ENCODE measurements around the gene GRIN2A. TPM values are rescaled to one million over a fixed set of nuclear protein-coding genes. Genes with fewer than 3 reads are reported as not detected.

The GRIN2A gene
- polyA plus RNA-seq, 4 donors, result 4.9 to 6.9 (median 5.7) TPM

DNA sequence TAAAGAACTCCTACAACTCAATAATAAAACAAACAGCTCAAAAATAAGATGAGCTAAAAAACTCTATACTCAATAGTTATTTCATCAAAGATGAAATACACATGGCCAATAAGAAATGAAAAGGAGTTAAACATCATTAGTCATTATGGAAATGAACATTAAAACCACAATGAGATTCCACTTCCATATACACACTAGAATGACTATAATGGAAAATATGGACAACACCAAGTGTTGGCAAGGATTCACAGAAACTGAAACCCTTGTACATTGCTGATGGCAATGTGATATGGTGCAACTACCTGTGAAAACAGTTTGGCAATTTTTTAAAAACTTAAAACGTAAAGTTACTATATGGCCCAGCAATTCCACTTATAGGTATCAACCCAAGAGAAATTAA, 91.4 kb downstream of the GRIN2A start:
- no peak for DNase-seq (ENCODE audit: low read depth in 4 of 4, low spot score in 3 of 4)

DNA sequence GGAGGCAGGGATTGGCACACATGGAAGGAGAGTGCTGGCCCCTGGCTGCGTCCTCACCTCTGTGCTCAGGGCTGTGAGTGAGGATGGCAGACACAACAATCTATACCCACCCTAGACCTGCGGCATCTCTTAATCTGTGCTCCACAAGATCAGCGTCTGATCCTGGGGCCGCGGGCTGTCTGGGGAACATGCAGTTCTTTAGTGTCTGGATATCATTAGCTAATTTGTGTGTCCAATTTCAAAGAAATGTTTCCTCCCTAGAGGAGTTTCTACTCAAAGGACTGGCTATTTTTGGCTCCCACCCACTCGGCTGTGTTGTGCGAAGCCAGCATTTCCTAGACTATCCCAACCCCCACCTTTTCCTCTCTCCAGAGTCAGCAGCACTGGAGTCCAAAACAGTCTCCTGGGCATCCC, 93.8 kb downstream of the GRIN2A start:
- DNase-seq (ENCODE audit: low read depth in 4 of 4, low spot score in 3 of 4), result no peak

DNA sequence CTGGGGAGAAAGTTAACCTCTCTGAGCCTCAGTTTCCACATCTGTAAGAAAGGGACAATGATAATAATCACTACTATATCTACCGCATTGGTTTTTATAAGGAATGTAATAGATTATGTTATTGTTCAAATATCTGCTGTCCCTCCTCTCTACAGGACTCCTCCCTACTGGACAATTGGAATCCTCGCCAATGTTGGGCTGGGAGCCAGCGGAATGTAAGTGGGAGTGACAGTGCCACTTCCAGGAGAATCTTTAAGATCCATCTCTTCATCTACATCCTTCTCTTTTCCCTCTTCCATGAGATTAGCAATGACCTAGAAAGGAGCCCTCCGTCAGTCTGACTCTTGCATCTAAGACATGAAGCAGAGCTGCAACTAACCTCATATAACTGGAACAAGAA, 95.1 kb downstream of the GRIN2A start:
- DNase-seq (ENCODE audit: low read depth in 4 of 4, low spot score in 3 of 4), result no peak

DNA sequence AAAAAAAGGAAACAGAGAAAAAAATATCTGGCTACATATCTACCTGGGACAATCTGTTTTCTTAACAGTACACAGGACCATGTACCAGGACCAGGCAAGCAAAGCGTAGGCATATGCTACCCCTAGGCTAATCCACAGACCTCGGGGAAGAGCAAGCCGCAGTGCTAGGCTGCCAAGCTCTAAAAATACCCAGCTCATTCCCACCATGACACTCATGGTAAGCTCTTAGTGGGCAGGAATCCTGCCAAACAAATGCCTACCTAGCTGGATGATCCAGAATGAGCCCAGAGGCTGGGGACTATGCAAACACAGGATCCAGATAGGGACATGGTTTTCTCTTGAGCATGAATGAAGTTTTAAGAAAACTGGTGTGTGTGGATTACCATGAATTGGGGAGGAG, 95.6 kb downstream of the GRIN2A start:
- DNase-seq (ENCODE audit: low read depth in 4 of 4, low spot score in 3 of 4), result no peak

DNA sequence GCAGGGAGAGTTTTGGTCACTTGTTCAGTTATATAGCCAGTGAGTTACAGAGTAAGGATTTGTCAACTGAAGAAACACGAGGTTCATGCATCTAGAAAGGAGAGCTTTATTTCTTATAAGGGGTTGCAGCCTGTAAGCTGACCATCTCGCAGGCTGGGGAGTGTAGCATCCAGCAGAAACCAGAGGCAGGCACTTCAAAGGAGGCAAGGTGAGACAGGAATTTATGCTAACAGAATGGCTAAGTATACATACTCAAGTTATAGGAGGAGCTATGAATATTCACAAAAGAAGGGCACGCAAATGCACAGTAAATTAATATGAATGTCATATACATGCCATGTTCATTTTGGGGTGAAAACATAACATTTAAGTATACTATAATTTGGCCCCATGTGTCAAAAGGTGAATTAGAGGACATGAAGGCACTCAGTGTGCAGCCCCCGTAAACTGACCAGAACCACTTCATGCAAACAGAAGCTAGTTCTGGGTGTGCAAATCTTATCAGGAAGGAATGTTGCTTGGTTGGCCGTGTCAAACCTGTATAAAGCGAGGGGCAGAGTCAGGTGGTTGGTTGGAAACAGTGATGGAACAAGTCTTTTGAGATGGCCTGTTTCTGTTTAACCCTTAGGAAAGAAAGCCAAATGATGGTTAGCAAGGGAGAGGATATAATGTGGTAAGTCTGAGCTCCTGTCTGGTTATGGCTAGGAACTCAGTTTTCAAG, 97.0 kb downstream of the GRIN2A start:
- DNase-seq (ENCODE audit: low read depth in 4 of 4, low spot score in 3 of 4), result no peak

DNA sequence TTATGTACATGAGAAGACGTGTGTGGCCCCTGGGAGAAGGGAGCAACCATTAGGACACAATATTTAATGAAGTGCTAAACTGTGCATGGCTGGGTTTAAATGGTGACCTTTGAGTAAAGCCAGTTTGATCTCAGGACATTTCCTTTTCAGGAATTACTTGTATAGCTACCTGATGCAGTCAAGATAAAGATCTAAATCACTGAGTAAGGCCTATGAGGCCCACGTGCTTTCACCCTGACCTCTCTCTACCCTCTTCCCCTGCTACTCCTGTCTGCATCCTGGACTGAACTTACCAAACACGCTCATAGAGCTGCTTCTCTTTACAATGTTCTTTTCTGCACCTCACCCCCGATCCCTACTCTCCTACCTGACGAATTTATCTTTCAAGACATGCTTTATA, 98.9 kb downstream of the GRIN2A start:
- DNase-seq (ENCODE audit: low read depth in 4 of 4, low spot score in 3 of 4), result no peak

DNA sequence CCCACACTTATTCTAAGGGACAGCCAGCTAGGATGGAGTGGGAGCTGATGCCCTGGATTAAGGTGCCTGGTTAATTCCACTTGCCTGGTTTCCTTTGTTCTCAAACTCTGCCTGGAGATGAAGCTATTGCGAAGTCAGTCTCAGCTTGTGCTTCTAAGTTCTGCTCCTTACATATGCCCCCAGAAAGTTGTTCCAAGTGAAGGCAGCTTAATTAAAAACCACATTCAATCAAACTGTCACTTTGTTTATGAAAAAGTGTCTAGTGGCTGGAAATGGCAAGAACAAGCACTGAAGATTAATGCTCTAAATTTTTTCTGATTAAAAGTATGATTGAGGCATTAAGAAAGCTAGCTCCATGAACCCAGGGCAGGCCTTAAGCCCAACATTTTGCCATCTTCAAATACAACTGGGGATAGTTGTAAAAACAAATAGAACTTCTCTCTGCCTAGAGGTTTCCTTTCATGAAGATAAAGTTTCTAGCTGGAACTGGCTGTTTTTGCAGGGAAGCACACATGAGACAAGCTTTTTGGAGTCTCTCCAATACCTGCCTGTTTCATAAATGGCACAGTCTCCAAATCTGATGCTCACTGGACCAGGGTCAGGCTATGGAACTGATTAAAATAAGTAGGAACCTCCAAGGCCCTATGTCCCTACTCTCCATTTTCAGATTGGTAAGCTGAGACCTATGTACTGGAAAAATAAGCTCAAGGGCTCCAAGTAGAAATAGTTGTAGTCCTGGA, 100.9 kb downstream of the GRIN2A start:
- no peak for DNase-seq (ENCODE audit: low read depth in 4 of 4, low spot score in 3 of 4)

DNA sequence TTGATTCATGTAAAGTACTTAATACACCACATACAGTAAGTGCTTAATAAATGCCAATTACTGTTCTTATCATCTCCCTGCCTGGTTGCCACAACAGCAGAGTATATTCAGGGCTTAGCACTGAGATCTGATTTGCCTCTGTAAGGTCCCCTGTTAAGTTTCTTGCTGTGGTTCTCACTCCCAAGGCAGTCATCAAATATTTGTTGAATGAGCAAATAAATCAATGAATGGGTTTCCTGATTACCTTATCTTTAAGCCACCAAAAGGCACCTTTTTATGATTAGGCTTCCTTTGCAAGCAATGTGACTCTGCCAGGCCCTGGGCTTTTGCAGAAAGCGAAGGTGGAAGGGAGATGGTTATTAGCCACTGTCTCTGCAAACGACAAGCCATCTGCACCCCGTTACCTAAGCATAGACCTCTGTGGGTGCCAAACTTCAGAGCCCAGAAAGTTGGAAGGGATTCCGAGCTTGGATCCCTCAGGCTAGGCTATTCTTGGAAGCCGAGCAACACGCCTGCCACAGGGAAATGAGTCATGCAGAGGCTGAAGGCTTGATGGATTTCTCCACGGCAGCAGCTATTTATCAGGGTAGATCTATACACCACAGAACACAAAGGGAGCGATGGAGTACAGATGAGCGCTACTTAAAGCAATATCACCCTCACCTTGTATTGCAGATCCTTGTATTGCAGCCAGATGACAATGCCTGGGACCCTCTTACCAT, 102.0 kb downstream of the GRIN2A start:
- DNase-seq (ENCODE audit: low read depth in 4 of 4, low spot score in 3 of 4), result no peak

DNA sequence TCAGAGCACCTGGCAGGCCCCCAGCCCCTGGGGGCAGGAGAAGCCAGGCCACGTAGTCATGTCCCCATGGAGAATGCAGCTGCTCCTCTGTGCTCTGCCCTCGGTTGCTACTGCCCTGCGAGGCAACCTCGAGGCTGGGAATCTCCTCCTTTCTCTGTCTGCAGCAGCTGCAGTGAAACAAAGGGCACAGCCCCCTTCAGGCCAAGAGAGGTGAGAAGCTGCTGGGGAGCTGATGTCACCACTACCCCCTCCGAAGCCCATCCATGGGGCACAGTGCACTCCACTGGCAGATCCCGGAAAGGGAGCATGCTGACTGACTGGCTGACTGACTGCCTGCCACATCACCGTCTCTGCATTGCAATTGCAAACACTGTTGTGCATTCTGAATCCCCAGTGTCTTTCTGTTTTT, 103.7 kb downstream of the GRIN2A start:
- no peak for DNase-seq (ENCODE audit: low read depth in 4 of 4, low spot score in 3 of 4)

DNA sequence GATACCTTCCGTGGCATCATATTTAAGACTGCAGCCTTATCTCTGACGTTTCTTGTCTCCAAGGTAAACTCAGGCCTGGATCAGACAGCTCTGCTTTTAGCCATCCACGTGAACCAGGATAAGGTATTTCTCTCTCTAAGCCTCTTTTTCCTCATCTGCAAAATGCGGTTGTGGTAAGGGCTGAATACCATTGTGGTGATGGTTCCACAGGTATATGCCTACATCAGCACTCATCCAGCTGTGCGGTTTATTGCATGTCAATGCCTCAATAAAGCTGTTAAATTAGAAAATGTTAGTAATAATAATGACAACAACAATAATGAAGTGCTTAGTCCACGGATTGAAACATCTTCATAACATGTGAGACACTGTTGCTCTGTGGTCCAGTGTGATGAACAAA, 104.4 kb downstream of the GRIN2A start:
- no peak for DNase-seq (ENCODE audit: low read depth in 4 of 4, low spot score in 3 of 4)

DNA sequence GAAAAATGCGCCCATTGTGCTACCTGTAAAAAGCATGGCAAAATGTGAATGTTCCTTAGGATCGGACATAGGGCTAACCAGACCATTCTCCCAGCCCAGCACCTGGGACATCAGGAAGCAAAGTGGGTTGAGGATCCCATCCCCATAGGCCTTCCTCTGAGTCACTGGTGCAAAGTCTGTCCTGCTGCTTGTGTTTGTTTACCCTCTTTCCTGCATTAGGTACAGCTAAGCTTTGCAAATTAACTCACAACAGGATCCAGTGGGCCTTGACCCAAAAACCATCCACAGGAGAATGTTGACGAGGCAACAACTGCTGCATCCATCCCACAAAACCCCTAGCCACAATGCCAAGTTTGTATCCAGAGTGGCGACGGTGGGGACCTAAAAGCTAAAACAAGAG, 106.2 kb downstream of the GRIN2A start:
- no peak for DNase-seq (ENCODE audit: low read depth in 4 of 4, low spot score in 3 of 4)

DNA sequence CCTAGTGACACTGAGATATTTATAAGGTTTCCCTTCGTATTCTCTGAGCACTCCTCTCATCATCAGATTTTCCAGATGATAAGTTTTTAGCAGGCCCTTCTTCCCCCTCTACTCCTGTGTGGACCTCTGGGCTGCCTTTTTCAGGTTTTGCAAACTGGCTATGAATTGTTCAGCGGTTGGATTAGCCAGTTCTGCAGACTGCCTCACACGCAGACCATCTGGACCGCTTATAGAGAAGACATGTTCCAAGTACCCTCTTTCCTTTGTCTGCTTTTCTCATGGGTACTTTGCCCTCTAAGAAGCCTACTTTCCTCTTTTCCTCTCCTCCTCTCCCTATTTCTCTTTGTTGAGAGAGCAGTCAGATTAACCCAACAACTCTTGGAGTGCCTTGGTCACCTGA, 111.6 kb downstream of the GRIN2A start:
- no peak for DNase-seq (ENCODE audit: low read depth in 4 of 4, low spot score in 3 of 4)

DNA sequence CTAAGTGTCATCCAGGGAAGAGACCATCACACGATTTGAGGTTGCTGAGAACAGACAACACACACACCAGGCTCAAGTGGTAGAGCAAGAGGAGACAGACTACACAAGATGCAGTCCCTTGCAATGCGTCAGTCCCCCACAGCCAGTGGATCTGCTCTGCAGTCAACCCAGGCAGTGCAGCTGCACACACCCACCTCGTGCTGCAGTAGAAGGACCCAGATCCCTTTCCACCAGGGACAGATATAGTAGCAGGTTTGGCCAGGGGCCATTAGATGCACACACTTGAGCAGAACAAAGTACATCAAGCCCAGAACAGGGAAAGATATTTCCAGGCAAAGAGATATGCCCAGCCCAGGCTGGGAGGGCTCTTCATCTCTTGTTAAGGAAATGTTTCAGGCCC, 112.9 kb downstream of the GRIN2A start:
- no peak for DNase-seq (ENCODE audit: low read depth in 4 of 4, low spot score in 3 of 4)

DNA sequence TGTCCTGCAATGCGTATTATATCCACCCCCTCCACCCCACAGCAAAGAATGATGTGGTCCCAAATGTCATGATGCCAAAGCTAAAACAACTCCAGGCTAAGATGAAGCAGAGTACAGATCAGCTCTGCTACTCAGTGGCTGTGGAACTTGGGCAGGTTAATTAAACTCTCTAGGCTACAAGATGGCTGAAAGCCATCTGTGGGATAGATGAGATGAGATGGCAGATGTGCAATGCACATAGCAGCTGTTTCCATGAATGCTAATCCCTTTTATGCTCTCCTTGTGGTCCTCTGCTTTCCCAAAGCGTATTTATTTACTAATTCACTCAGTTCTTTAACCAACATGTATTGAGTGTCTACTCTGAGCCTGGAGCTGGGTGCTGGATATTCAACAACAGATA, 114.4 kb downstream of the GRIN2A start:
- no peak for DNase-seq (ENCODE audit: low read depth in 4 of 4, low spot score in 3 of 4)

DNA sequence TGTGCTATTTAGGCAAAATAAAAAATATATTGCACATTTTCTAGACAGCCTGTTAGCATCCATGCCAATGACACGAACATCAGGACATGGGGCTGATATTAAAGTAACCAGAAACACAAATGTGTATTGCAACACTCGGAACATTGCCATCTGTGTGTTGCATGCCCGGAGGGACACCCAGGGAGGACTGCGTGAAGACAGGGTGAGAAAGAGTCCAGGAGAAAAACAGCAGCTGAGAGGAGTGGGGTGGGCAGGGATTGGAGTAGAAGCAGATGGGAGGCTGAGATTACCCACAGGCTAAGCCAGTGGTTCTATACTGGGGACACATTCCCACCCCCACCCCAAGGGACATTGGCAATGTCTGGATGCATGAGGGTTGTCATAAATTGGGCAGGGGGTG, 114.8 kb downstream of the GRIN2A start:
- no peak for DNase-seq (ENCODE audit: low read depth in 4 of 4, low spot score in 3 of 4)

DNA sequence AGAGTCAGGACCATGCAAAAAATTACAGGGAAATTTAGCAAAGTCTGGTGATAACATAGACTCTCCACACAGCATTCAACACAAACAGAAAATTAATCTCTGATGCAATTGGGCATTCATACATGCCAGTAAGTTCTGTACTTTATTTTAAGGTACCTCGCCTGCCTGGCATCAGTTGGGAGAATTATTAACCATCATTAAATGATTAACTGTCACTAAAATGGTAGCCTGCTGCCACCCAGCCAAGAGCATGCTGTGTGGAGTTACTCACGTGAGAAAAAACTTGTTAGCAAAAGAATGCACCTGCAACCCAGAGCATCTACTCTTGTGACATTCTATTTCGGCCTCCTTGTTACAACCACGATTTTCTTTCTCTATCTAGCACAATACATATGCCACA, 117.2 kb downstream of the GRIN2A start:
- DNase-seq (ENCODE audit: low read depth in 4 of 4, low spot score in 3 of 4), result peak in 3 of 4 donors; percentile 12 to 20 (median 18)

DNA sequence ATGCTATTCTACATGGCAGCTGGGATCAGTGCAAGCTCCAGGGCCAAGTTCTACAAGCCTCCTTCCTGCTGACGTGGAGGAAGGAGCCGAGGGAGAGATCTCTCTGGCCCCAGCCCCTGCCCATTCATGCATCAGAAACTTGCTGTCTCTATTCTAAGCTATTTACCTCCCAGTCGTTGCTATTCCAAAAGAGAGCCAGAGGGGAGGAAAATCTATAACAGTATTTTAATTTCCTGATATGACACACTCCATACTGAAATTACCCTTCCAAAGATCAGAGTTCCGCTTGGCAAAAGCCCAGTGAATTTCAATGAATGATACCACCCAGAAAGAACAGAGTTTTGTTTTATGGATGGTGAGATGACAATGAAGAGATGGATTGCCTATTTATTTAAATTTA, 133.4 kb downstream of the GRIN2A start:
- DNase-seq (ENCODE audit: low read depth in 4 of 4, low spot score in 3 of 4), result no peak

DNA sequence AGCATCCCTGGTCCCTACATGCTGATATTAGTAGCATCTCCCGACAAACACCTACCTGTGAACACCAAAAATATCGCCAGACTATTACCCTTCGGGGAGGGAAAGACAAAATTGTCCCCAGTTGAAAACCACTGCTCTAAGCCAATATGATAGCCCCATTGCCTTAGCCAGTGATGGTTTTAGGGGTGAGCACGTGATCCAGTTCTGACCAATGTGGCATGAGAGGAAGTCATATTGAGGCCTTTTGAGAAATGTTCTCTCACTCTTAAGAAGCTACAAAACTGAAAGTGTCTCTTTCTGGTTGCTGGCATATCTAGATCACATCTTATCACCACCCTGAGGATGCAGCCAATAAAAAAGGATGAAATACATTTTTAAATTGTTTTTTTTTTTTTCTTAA, 136.3 kb downstream of the GRIN2A start:
- no peak for DNase-seq (ENCODE audit: low read depth in 4 of 4, low spot score in 3 of 4)

DNA sequence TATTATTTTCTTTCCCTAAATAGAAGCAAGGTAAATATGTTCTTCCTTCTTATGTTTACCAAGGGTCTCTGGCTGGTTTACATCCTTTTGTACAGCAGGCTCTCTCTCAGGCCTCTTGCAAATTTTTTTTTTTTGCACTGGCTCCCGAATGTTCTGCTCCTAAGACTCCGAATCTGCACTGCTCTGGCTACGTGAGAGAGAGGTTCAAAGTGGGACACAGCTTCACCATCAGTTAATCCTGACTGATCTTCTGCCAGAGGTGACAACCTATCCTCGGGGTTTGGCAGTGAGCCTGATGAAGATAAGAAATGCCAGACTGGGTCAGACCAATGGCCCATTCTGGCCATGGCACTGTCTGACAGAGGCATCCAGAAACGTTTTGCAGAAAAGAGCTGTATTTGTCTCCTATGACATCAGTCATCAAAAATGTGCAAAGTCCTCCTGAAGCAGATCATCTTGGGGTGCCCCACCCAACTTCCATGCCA, 136.9 kb downstream of the GRIN2A start:
- no peak for DNase-seq (ENCODE audit: low read depth in 4 of 4, low spot score in 3 of 4)

DNA sequence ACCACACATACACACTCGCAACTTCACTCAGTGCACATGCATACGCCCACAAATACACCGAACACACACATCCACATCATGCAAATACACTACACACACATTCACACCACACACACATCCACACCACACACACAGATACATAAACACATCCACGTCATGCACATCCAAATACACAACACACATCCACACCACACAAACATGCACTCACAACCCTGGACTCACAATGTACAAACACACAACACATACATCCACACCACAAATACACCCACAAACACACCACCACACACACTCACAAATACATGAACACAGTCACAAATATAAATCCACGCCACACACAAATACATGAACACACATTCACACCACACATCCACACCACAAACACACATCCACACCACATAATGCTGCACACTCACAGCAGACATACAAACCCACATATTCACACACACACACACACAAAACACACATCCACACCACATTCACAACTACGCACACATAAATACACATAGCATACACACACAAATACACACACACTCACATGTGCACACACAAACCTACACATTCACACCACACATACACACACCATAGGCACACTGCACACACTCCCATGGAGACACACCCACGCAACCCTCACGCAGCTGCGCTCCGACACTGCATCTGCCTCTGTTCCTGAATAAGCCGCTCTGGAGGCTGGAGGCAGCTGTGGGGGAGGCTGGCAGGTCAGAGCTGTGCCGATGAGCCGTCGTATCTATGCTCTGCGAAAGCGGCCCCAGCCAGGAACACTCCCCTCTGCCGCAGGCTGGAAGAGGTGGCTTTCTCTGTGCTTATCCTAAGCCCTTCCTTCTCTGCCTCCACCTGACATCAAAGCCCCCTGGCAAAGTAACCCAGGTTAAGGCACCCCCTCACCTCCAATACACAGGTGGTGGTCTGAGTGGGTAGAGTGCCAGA, 141.8 kb downstream of the GRIN2A start:
- no peak for DNase-seq (ENCODE audit: low read depth in 4 of 4, low spot score in 3 of 4)
